ENCODE data around the gene EYS.

EYS gene

DNA sequence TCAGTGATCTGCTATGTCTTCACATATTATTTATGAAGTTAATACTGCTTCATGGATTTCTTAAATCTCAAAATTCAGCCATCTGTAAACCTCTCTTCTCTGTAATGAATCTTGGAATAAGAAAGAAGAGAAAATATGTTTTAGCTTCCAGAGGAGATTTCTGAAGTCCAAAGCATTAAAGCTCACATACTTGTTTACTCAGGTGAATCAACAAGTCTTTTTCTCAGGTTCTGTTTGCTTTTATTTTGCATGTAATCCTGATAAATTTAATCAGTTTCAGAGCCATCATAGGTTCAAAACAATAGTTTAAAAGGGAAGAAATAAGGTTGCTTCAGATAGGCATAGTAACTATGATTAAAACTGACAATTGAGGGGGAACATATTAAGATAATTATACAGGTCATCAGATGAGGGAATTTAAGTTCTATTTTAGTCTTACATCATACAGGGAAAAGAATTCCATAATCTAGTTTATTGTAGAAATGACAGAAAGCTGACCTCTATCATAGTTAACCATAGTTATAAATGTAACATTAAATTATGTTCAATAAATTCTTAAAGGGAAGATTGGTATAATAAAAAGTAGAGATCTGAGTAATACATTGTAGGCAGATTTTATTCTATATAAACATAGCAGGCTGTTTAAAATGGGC lies 716.2 kb downstream of the EYS start:
- no peak for FAIRE-seq
- DNase-seq (ENCODE audit: insufficient read length, low spot score), result no peak

DNA sequence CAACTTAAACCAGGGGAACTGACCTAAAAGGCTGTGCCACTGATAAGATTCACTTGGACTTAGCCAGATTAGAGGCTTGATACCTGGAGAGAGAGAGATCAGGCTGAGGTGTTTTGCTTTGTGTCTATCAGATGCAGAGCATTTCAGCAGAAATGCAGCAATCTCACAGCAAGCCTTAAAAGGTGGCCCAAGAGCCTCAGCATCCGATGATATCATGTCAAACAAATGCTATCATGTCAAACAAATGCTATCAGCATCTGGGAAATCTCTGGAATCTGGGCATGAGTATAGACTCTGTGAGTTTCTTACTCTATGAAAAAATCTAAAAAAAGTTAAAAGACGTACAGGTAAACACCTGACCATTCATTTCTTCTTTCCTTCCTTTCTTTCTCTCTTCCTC lies 718.9 kb downstream of the EYS start:
- DNase-seq (ENCODE audit: insufficient read length, low spot score), result no peak
- FAIRE-seq, result no peak

DNA sequence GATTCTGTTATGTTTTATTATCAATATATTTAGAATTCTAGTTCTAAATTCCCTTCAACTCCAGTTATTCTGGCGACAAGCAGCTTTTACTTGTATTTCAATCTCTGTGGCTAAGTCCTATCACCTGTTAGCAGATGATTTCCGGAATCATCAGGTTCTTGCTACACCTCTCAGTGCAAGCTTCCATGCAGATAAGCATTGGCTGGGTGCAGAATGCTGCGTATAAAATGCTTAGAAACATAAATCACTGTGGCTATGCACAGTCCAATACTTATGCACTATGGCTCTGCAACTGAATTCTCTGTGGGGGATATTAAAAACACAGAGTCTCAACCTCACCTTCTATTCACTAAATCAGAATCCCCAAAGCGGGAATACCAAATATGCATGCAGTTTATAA lies 720.0 kb downstream of the EYS start:
- no peak for FAIRE-seq
- DNase-seq (ENCODE audit: insufficient read length, low spot score), result no peak

DNA sequence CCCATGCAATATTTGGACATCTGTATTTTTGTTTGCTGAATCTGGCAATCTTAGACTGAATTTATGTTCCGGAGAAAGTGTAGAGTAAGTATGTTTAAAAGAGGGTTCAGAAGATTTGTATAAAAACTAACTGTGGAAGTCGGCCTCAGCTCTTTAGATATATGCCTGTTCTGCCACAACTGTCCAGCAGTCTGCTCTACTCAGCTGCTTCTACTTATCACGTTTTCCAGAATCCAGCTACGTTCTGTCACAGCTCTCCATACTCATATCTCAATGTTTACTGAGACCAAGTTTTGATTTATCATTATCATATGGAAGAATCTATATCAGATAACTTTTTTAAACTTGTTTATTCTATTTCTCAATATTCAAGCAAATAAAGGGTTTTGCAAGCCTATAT lies 721.3 kb downstream of the EYS start:
- DNase-seq (ENCODE audit: insufficient read length, low spot score), result no peak
- FAIRE-seq, result no peak

DNA sequence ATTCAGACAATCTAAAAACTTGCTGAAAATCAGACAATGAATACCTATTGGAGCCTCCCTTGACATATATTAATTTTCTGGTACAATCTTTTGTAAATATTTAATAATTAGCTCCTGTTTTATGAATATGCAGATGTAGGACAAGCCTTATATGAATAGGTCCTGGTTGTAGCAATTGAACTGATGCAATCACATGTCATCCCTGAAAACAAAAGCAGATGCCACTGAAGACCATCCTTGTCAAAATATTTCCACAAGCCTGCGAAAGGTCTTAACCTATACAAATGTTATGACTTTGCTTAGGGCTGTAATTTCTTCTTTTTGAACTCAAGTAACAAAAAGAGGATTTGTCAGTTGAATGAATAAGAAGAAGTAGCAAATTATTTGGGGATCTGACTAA lies 722.1 kb downstream of the EYS start:
- DNase-seq (ENCODE audit: insufficient read length, low spot score) (no peak), FAIRE-seq (no peak)

DNA sequence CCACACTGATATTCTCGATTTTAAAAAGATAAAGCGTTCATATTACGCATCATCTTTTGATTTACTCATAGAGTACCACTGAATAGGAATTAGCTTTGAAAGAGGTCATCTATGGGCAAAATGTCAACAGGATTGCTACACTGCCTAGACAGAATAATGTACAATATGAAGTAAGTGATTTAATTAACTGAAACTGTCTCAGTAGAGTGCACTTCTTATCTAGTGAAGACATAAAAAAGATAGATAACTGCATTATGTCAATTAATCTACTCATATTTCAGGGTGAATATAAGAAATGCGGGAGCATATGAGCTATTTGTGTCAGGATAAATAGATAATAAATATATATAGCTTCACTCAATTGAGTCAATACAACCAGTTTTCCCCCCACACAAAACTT lies 723.9 kb downstream of the EYS start:
- no peak for DNase-seq (ENCODE audit: insufficient read length, low spot score)
- FAIRE-seq, result no peak

DNA sequence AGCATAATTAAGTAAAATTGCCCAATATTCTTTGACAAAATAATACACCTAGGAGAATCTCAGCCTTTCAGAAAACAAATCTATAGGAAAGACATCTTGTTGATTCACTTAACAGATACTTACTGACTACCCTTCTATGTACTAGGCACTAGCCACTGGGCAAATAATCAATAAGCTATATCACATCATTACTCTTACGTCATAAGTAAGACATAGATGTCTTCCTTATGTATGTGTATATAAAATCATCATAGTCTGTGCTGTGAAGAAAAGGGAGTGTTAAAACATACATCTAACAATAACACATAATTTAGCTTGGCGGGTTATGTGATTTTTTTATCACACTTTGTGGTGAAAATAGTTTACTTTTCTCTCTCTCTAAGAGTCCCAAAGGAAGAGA lies 733.9 kb downstream of the EYS start:
- DNase-seq (ENCODE audit: insufficient read length, low spot score), result no peak
- no peak for FAIRE-seq

DNA sequence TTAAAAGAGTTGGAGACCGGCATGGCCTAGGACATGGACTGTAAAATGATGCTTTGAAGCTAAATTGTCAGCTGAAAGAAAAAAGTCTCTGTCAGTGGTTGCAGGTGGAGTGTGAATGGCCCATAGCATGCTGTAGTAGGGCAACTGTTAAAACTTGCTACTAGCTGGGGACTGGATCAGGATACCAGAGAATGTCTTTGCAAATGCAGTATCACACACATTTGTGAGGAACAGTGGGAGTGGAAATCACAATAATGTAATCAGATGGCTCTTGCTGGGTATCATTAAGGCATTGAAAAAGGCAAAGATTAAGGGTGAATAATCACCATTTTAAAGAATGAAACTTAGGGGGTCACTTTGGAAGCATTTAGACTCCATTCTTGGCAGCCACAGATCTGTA lies 737.9 kb downstream of the EYS start:
- no peak for FAIRE-seq
- no peak for DNase-seq (ENCODE audit: insufficient read length, low spot score)

DNA sequence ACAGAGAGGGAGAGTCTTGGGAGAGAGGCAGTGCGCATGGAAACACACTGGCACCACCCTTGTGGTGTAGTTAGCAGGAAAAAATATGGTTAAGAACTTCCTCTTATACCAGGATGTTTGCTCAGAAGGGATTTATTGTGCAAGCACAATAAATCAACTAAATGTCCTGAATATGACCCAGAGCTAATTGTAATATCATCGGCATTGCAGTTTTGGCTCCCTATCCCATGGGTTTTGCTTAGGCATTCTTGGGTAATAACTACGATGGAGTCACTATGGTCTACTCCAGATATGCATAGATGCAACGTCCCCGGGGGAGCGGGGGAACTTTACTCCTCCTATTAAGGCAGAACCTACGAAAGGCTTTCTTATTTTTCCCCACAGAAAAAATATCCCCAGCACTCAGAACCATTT lies 751.6 kb downstream of the EYS start:
- no peak for DNase-seq (ENCODE audit: insufficient read length, low spot score)
- FAIRE-seq, result no peak

DNA sequence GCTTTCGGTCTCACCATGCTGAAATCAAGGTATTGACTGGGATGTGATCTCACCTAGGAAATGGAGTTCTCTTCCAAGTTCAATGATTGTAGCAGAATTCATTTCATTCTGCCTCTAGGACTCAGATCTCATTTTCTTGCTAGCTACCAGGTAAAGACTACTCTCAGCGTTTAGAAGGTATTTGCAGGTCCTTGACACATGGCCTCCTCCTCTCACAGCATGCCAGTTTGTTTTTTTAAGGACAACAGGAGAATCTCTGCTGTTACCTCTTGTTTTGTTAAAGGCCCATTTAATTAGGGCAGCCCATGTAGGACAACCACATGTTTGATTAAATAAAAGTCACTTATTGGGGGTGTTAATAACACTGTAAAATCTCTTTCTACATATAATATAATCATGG lies 757.8 kb downstream of the EYS start:
- no peak for DNase-seq (ENCODE audit: insufficient read length, low spot score)
- FAIRE-seq, result no peak

DNA sequence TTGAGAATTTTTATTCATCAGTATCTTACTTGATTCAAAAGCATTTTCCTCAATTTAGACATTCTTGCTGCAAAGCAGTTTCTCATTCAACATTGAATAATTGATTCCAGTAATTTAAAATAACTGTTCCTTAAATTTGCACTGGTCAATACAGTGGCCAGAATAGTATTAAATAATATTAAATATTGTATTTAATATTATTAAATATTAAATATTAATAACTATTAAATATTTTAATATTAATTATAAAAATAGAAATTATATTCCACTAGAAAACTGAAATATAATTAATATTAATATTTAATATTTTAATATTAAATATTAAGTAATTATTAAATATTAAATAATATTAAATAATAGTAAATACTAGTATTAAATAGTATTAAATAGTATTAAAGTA lies 758.8 kb downstream of the EYS start:
- FAIRE-seq (no peak), DNase-seq (ENCODE audit: insufficient read length, low spot score) (no peak)

DNA sequence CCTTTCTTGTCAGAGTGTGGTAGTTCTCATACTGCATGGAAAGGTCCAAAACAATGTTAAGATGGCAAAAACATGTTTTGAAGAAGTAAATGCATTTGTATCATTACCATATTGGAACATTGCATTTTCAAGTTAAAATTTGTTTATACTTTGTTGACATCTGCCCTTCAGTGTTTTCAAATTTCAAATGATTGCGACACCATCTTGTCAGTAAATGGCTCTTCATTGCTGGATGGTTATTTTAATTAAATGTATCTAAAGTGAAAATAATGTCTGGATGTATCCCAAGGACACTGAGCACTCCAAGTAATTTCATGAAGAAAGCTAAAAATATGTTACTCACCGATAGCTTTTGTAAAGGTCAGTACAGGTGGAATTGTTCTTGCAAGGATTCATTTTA lies 761.6 kb downstream of the EYS start:
- FAIRE-seq (no peak), DNase-seq (ENCODE audit: insufficient read length, low spot score) (no peak)

DNA sequence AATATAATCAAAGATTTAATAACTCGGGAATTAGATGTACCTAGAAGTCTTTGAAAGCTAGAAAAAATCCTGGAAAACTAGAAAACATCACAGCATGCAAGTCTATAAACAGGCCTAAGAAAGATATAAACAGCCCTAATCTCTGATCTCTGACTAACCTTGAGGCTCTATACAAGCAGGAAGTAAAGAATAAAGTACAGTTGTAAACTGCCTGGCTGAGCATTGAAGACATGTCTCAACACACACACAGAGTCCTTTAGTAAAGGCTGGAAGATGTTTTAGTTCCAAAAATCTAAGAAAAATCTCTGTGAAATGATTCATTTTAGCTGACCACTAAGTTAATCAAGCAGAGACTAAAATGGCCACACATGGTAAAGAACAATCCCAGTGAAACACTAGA lies 774.5 kb downstream of the EYS start:
- FAIRE-seq (no peak), DNase-seq (ENCODE audit: insufficient read length, low spot score) (no peak)

DNA sequence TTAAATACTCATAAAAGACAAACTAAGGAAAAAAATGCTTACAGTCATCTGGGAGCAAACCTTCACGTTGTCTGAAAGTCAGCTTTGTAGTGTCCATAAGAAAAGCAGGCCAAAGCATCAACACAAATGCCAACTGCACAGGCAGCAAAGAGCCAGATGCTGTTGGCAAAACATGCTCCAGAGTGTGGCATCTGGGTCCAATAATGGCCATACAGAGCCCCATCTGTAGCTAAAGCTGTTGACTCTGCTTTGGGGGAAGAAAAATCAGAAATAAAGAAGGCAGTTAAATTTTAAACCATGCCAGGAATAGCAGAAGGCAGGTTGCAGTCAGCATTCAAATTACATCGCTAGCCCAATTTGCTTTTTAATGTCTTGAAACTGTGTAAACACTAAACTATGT lies 776.3 kb downstream of the EYS start:
- FAIRE-seq, result no peak

DNA sequence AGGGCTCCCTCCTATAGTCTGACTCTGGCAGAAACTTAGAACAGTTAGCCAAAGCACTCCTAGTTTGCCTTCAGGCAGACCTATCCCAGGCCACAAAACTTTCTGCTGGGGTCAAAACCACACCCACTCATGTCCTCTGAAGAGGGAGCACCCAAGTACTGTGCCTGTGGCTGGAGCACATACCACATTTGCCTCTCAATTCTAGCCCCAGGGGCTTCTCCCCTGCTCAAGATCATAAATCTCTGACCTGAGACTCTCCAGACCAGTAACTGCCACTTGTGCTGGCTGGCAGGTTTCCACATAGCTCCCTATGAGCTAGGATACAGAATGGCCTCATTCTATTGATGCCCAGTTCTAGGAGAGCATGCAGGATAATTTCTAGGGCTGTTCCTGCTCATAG lies 781.0 kb downstream of the EYS start:
- no peak for FAIRE-seq
- no peak for DNase-seq (ENCODE audit: insufficient read length, low spot score)

More for the DNA sequence above, 776.3 kb downstream of the EYS start:
- DNase-seq (ENCODE audit: insufficient read length, low spot score), result no peak

DNA sequence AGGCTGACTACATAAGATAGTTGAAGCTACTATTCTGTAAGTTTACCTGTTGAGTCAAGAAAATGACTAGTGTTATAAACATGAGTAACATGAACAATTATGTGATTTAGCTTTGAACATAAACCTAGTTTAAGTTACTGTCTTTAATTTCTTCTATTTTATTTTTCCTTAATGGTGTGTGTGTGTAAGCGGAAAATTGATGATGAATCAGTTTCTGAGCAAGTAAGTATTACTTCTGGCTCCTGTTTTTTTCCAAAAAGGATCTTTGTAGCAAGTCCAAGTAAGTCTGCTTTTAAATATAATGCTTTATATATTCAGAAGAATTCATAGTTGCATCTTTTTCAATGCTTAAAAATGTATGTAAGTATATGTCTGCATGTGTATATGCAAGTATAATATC lies 786.8 kb downstream of the EYS start:
- DNase-seq (ENCODE audit: insufficient read length, low spot score), result no peak
- FAIRE-seq, result no peak

DNA sequence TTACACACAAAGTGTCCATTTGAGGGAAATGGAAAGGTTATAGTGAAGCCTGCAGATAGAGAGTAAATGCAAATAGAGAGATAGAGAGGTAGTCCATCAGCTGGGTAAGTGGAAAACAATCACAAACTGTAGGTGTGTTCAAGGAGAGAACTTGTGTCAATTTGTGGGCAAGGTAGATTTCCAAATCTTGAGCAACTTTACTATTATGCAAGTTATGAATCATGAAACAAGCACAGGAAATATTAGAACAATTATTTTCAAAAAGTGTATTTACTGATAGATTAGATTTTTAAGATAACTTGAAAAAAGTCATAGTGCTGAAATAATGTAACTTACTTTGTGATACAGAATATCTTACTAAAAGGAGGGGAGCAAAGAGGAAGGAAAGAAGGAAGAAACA lies 792.9 kb downstream of the EYS start:
- no peak for FAIRE-seq
- no peak for DNase-seq (ENCODE audit: insufficient read length, low spot score)

DNA sequence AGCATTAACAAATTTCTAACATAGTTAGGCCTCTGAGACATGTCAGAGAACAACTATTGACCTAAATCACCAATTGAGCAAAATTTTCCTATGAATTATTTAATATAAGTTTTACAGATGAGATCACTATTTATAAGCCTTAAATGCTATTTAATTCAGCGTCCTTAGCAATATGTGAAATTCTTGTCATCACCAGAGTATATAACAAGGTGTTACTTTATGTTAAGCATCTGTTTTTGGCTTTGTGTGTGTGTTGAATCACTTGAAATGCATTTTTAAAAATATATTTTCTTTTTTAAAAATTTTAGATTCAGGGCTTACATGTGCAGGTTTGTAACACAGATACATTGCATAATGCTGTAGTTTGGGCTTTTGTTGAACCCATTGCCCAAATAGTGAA lies 794.1 kb downstream of the EYS start:
- DNase-seq (ENCODE audit: insufficient read length, low spot score) (no peak), FAIRE-seq (no peak)

DNA sequence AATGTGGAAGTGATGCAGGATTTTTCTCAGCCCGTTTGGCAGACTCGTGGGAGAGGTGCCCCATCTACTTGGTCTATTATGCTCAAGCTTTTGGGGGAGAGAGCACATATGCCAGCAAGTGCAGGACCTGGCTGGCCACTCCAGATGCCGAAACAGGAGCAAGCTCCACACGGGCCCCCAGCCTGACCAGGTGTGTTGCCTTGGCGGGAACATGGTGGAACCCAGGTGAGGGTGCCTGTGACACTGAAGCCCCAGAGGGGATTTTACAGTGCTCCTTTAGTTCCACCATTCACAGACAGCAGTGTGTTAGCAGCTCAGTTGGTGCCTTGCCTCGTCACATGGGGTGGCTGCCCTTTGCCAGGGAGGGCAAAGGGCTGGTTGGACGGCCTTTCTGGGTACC lies 798.9 kb downstream of the EYS start:
- DNase-seq (ENCODE audit: insufficient read length, low spot score), result no peak
- FAIRE-seq, result no peak

DNA sequence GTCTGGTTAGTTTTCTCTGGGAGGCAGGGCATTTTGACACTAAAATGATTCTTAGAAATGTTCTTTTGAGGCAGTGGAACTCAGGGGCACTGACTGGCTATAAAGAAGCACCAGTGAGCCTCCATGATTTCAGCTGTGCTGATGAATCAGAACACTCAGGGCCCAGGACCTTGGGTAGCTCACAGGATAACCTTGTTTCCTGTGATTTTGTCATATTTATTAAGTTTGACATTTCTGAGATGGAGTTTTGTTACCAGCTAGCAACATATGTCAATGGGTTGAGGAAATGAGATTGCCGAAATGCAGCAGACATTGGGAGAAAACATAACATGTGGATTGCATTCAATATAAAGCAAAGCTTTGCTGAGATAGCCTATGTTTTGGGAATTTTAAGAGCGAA lies 802.4 kb downstream of the EYS start:
- FAIRE-seq, result no peak

DNA sequence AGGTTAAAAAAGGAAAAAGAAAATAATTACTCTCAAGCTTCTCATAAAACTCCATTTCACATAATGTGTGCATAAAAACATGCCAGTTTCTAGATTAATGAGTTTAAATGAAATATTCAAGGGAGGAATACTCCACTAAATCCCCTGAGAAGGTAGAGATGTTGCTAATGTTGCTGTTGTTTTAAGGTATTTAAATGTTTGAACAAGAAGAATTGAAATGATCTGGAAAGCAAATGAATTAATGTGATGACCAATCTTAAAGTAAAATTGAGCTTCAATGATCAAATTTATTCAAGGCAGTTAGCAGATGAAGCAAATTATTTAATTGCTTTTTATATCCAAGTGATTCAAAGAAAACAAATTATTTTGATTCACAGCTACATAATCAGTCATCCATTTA lies 804.4 kb downstream of the EYS start:
- no peak for FAIRE-seq
- no peak for DNase-seq (ENCODE audit: insufficient read length, low spot score)

More for the DNA sequence above, 802.4 kb downstream of the EYS start:
- DNase-seq (ENCODE audit: insufficient read length, low spot score), result no peak

DNA sequence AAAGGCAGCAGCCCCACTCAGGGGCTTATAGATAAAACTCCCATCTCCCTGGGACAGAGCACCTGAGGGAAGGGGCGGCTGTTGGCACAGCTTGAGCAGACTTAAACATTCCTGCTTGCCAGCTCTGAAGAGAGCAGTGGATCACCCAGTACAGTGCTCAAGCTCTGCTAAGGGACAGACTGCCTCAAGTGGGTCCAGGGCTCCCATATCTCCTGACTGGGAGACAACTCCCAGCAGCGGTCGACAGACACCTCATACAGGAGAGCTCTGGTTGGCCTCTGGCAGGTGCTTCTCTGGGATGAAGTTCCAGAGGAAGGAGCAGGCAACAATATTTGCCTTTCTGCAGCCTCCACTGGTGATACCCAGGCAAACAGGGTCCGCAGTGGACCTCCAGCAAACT lies 810.1 kb downstream of the EYS start:
- FAIRE-seq (no peak), DNase-seq (ENCODE audit: insufficient read length, low spot score) (no peak)

DNA sequence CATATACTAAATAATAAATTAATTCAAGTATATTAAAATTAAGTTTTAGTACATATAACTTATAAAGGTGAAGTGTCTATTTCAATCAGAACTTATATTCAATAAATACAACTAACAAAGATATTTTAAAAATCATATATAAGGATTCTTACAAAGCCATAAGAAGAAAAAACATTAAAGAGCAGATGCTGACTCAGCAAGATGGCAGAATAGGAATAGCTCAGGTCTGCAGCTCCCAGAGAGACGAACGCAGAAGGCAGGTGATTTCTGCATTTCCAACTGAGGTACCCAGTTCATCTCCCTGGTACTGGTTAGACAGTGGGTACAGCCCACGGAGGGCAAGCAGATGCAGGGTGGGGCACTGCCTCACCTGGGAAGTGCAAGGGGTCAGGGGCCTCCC lies 811.1 kb downstream of the EYS start:
- FAIRE-seq (no peak), DNase-seq (ENCODE audit: insufficient read length, low spot score) (no peak)

Measured in GM19239 (cell line).